ENCODE measurements around the gene RIOX2. TPM values are rescaled to one million over a fixed set of nuclear protein-coding genes. Genes with fewer than 3 reads are reported as not detected.

Gene RIOX2
- total and polyA plus RNA-seq, 2 of the 13 experiments (the other 11 are each of a cell fraction or from before 2014, with no cell fraction given) = 19.9 to 43.3 TPM

- DNase-seq (ENCODE audit: low spot score) (no peak), ATAC-seq (no peak), FAIRE-seq (no peak)
- POLR2A ChIA-PET = no interaction called here
- intact Hi-C loops (cut with micrococcal nuclease; ENCODE audit: unreplicated experiment) = no loop called here
- Histone ChIP-seq H3K4me2 (ENCODE audit: low read depth, low read length) (no peak overlapping the region), H3K9ac (ENCODE audit: insufficient read depth, low read depth, low read length) (no peak overlapping the region), H3K27me3 (ENCODE audit: control insufficient read depth in 1 of 2, insufficient read depth in 2 of 2, low read length in 2 of 2) (no peaks in the 10 kb centered on the region), H3K4me3 (replicated peaks in 1 of 3; ENCODE audit: insufficient read depth in 1 of 3, low read depth in 2 of 3, low read length in 3 of 3) (no peak overlapping the region), H4K20me1 (ENCODE audit: insufficient read depth, low read length) (no peaks in the 10 kb centered on the region), H2AFZ (ENCODE audit: low read length) (no peak overlapping the region), H3K27ac (ENCODE audit: extremely low read length, insufficient read depth, low read length) (no peak overlapping the region), H3K79me2 (ENCODE audit: insufficient read depth, low read length) (peaks cover 34% of the 10 kb centered on the region), H3K36me3 (replicated peaks in 1 of 2; ENCODE audit: control insufficient read depth in 1 of 2, insufficient read depth in 2 of 2, low read length in 2 of 2) (peaks cover 13 to 71% of the 10 kb centered on the region in 2 experiments), H3K9me3 (ENCODE audit: low read length) (no peaks in the 10 kb centered on the region), H3K4me1 (ENCODE audit: insufficient read depth, low read length) (peaks cover 22% of the 10 kb centered on the region; the same call in 1 of the 2 replicates)
- WGBS (ENCODE audit: low lambda C conversion rate) = 98% methylated on average over 8 of the region's 8 CpGs
- no peak for TF ChIP-seq ZNF33B (CRISPR knock-in tag; IDR thresholded peaks at IDR 0.05)
- no peak for TF ChIP-seq ZMYM2 (CRISPR knock-in tag; IDR thresholded peaks at IDR 0.05)
- TF ChIP-seq ZNF556 (CRISPR knock-in tag; IDR thresholded peaks at IDR 0.05; ENCODE audit: borderline replicate concordance) = no peak
- TF ChIP-seq ZNF629 (CRISPR knock-in tag; conservative IDR thresholded peaks at IDR 0.05) = no peak
- no peak for TF ChIP-seq RXRB (CRISPR knock-in tag; IDR thresholded peaks at IDR 0.05; ENCODE audit: borderline replicate concordance)
- TF ChIP-seq PAF1 (CRISPR knock-in tag; IDR thresholded peaks at IDR 0.05) = no peak
- TF ChIP-seq, protein P1, sequence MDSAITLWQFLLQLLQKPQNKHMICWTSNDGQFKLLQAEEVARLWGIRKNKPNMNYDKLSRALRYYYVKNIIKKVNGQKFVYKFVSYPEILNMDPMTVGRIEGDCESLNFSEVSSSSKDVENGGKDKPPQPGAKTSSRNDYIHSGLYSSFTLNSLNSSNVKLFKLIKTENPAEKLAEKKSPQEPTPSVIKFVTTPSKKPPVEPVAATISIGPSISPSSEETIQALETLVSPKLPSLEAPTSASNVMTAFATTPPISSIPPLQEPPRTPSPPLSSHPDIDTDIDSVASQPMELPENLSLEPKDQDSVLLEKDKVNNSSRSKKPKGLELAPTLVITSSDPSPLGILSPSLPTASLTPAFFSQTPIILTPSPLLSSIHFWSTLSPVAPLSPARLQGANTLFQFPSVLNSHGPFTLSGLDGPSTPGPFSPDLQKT (CRISPR knock-in tag; IDR thresholded peaks at IDR 0.05; ENCODE audit: borderline replicate concordance) = no peak
- TF ChIP-seq POLR2A (IDR thresholded peaks at IDR 0.05; ENCODE audit: insufficient read depth in 1 of 2, low read depth in 2 of 2, low read length in 2 of 2) = no peak
- no peak for TF ChIP-seq MXD1 (CRISPR knock-in tag; IDR thresholded peaks at IDR 0.05)
- TSS peak; percentile 21 for BruUV-seq (replicated peaks)
- CTCF ChIA-PET (ENCODE audit: low intra/inter-chr PET ratio, low total read pairs) = no interaction called here
- in situ Hi-C loops (cut with HindIII; ENCODE audit: extremely low pct_ligation_motif_present, low pct_unique_long_range_greater_than_20kb) = no loop called here
These were observed 11.1 kb downstream of the RIOX2 start for GRCh38 chr3:97960993-97961766.

Data from HepG2 (cell line).